ENCODE results near the gene FGD4. TPM values are rescaled to one million over a fixed set of nuclear protein-coding genes. Genes with fewer than 3 reads are reported as not detected.

Gene FGD4
- total RNA-seq, 2 experiments from 2014 or later, result 0.08 to 0.15 TPM

- H3K36me3 Mint-ChIP-seq (ENCODE audit: low read depth), result peaks cover 32% of the 10 kb centered on the region
- no peak overlapping the region for H3K27ac Mint-ChIP-seq
- H3K4me3 Mint-ChIP-seq, result no peak overlapping the region
- no peaks in the 10 kb centered on the region for H3K27me3 Mint-ChIP-seq
- H3K4me1 Mint-ChIP-seq, result peaks cover 32% of the 10 kb centered on the region
- CTCF ChIA-PET, result interaction anchor here (1.5 to 1.7 kb wide), 2 partner anchors 15 to 67 kb away, joined by 5 to 7 read pairs; partner anchors contain the start of gene YARS2
- POLR2A ChIA-PET, result no interaction called here
- H3K9me3 Mint-ChIP-seq, result no peaks in the 10 kb centered on the region
- no peak for DNase-seq
Measured at GRCh38 chr12:32688786-32689185, 289.4 kb downstream of the FGD4 start.

- Mint-ChIP-seq H3K27me3 (no peaks in the 10 kb centered on the region), H3K4me3 (no peak overlapping the region), H3K9me3 (no peaks in the 10 kb centered on the region), H3K27ac (no peak overlapping the region), H3K36me3 (ENCODE audit: low read depth) (peaks cover 35% of the 10 kb centered on the region), H3K4me1 (peaks cover 33% of the 10 kb centered on the region)
- ChIA-PET CTCF (no interaction called here), POLR2A (interaction anchor here (1.5 kb wide), 1 partner anchor 12 kb away, joined by 5 read pairs; the partner anchor contains the start of gene DNM1L)
- no peak for DNase-seq
Measured at GRCh38 chr12:32690927-32691326, 291.6 kb downstream of the FGD4 start.

GRCh38 chr12:32692358-32692757 is 293.0 kb downstream of the FGD4 start:
- Mint-ChIP-seq H3K9me3 (no peaks in the 10 kb centered on the region), H3K36me3 (ENCODE audit: low read depth) (peaks cover 28% of the 10 kb centered on the region), H3K27me3 (no peaks in the 10 kb centered on the region), H3K4me3 (no peak overlapping the region), H3K27ac (no peak overlapping the region), H3K4me1 (peaks cover 32% of the 10 kb centered on the region)
- ChIA-PET POLR2A (interaction anchor here (1.3 kb wide), 1 partner anchor 12 kb away, joined by 3 read pairs; no protein-coding TSS in a partner anchor), CTCF (interaction anchor here (1.2 kb wide), 1 partner anchor 14 kb away, joined by 3 read pairs; no protein-coding TSS in a partner anchor)
- DNase-seq, result no peak

- Mint-ChIP-seq H3K27ac (no peak overlapping the region), H3K4me1 (peaks cover 34% of the 10 kb centered on the region), H3K4me3 (no peak overlapping the region), H3K36me3 (ENCODE audit: low read depth) (peaks cover 26% of the 10 kb centered on the region), H3K9me3 (no peaks in the 10 kb centered on the region), H3K27me3 (no peaks in the 10 kb centered on the region)
- POLR2A ChIA-PET, result no interaction called here
- DNase-seq, result no peak
- CTCF ChIA-PET, result no interaction called here
Measured at GRCh38 chr12:32693036-32693435, 293.7 kb downstream of the FGD4 start.
